DMS79 treated with DMSO at 0.1 percent for 48 hours (cell line): Measurements from ENCODE around the gene CABP4.
"Not testable (repeated sequence)": the region's sequence is repeated elsewhere in the genome, so short reads cannot be mapped to it uniquely, and the experiment has no call there.

Experiments
- DNase-seq: peaks from one replicate; lab custom pipeline; 2025; lab: John Stamatoyannopoulos, UW

CABP4 gene

GRCh38 chr11:67453816-67454732 is 1.1 kb upstream of the CABP4 start:
- DNase-seq, result no peak

DNA sequence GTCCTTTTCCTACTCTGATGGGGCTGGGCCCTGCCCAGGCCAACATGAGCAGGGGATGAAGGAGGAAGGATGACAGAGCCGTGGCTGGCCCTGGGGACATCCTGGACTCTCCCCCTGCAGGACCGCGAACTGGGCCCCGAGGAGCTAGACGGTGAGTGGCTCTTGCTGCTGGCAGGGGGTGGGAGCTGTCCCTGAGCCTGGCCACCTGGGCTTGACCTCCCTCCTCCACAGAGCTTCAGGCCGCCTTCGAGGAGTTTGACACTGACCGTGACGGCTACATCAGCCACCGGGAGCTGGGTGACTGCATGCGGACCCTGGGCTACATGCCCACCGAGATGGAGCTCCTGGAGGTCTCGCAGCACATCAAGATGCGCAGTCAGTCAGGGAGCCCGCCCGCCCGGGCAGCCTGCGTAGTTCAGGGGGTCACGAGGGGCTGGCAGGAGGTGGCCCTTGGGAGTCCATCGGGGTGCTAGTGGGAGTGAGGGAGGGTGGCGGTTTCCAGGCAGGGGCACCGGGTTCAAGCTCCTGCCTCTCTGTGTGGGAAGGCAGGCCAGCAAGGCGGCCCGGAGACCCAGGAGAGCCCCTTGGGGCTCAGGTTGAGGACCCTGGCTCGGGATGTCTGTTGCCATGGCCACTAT is 1.0 kb downstream of the CABP4 start:
- no peak for DNase-seq

GRCh38 chr11:67457453-67457852 is 2.3 kb downstream of the CABP4 start:
- DNase-seq, result no peak

- no peak for DNase-seq
Measured at GRCh38 chr11:67458266-67458665, 3.1 kb downstream of the CABP4 start.

DNA sequence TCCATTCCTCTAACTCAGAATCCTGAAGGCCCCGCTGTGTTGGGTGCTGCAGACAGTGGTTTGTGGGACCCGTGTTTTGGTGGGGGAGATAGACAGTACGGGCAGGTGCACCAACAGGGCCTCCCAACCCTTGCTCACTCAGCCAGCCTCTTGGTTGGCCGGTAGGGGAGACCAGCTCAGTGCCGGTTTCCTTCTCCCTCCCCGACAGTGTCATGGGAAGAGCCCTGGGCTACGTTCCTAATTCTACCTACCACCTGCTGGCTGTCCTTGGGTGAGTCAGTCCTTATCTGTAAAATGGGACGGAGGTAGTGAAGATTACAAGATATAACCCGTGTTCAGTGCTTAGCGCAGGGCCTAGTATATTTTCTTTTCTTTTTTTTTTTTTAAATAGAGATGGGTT is 8.0 kb downstream of the CABP4 start:
- no peak for DNase-seq

DNA sequence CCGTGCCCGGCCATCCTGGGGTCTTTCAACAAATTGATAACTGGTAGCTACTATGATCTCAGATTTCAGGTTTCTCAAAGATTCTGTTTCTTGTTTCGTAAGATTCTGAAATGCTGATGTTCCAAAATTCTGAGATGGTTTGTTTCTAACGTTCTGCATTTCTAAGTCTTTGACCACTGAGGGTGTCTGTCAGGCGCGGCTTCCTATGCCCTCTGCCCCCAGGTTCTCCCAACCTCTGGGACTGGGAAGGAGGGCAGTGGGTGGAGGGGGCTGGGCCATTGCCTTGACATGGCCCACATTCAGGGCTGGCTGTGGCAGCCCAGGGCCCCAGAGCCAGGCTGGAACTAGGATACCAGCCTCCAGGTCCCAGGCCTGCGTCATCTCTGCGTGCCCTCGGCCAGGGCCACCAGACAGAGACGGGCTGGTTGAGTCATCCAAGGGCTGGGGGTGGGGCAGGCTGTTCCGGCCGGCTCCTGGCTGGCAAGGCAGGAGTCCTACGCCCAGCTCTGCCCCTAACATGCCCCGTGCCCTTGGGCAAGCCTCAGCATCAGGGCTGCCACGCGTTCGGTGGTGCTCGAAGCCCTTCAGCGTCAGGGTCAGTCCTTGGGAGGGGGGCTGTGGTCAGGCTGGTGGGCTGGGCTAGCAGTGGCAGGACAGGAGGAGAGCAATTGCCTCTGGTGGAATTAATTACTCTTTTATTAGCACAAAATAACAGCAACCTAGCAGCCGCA is 8.7 kb downstream of the CABP4 start:
- DNase-seq, result no peak

- peak; percentile 34 for DNase-seq
Measured at GRCh38 chr11:67464411-67465188, 9.4 kb downstream of the CABP4 start.

DNA sequence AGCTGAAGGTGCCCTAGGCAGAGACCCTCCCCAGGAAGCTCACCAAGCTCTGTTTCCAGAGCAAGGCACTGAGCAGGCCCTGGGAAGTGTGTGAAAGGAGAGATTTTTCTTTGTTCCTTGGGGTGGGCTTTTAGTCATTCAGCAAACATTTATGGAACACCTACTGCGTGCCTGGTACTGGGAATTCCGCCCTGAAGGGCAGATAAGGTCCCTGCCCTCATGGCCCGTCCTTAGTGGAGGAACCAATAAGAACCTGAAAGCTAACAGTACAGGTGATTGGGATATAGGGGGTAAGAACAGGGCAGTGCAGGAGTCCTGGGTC is 10.0 kb downstream of the CABP4 start:
- DNase-seq, result no peak

- DNase-seq, result not testable (repeated sequence)
Measured at GRCh38 chr11:67465530-67465929, 10.4 kb downstream of the CABP4 start.

GRCh38 chr11:67466367-67466766 is 11.2 kb downstream of the CABP4 start:
- no peak for DNase-seq

- DNase-seq, result no peak
Measured at GRCh38 chr11:67466962-67467771, 12.0 kb downstream of the CABP4 start.

DNA sequence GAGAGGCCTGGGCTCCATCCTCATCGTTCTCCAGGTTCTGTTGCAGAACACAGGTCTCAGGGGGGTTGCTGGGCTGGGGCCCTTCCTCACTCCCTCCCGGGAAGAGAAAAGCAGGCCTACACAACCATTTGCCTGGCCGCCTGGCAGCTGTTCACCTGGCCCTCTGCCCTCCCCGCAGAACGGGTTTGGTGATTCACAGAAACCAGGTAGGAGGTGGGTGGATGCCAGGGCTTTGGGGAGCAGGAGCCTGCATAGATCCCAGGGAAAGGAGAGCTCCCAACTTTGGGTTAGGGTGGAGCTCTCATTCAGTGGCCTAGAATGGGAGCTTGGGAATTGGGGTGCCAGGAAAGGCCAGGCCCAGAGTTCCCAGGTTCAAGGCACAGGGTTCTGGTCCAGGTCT is 12.9 kb downstream of the CABP4 start:
- peak; percentile 37 for DNase-seq

DNA sequence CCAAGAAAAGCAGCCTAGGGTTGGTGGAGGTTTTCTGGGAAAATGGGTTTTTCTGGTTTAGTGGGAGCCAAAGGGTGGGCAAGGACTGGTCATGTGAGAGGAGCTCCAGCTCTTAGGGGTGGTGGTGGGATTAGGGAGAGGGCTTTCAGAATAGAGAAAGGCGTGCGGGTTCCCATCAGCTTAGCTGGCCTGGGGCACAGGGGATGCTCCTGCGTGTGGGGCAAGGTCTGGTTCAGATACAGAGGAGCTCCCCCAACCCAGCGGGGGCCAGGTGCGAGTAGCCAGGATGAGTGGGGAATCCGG is 13.3 kb downstream of the CABP4 start:
- DNase-seq, result no peak

- peak; percentile 79 for DNase-seq
Measured at GRCh38 chr11:67468759-67469507, 13.8 kb downstream of the CABP4 start, which contains the start of gene TMEM134. Gene TMEM134, minus strand, starts transcription at chr11:67469251. Its CDS starts 59 bp downstream, at chr11:67469192.

DNA sequence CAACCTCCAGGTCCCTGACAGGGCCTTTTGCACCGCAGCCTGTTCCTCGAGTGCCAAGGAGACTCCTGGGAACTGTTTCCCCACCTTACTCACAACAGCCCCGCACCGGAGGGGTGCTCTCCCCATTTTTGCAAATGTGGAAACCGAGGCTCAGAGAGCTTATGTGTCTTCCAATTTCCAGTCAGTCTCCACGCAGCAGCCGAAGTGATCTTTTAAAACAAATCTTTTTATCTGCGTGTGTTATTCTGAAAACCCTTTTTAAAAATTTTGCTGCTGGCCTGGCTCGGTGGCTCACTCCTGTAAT is 14.3 kb downstream of the CABP4 start:
- DNase-seq, result no peak

GRCh38 chr11:67470337-67471002 is 15.3 kb downstream of the CABP4 start:
- no peak for DNase-seq

- no peak for DNase-seq
Measured at GRCh38 chr11:67472882-67473281, 17.7 kb downstream of the CABP4 start.

GRCh38 chr11:67476692-67477091 is 21.5 kb downstream of the CABP4 start:
- DNase-seq, result not testable (repeated sequence)

DNA sequence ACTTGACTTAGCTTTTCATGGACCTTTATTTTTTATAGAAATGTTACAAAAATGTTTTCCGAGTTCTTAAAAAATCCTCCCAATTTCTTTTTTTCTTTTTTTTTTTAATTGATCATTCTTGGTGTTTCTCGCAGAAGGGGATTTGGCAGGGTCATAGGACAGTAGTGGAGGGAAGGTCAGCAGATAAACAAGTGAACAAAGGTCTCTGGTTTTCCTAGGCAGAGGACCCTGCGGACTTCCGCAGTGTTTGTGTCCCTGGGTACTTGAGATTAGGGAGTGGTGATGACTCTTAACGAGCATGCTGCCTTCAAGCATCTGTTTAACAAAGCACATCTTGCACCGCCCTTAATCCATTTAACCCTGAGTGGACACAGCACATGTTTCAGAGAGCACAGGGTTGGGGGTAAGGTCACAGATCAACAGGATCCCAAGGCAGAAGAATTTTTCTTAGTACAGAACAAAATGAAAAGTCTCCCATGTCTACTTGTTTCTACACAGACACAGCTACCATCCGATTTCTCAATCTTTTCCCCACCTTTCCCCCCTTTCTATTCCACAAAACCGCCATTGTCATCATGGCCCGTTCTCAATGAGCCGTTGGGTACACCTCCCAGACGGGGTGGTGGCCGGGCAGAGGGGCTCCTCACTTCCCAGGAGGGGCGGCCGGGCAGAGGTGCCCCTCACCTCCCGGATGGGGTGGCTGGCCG is 22.3 kb downstream of the CABP4 start:
- not testable (repeated sequence) for DNase-seq
